B cell (primary cell): Measurements from ENCODE around the gene FTCD.

Source experiments
- EZH2 ChIP-seq: IDR thresholded peaks from 2 replicates; pipeline ENCODE4 v1.6.1; 2012; ENCODE audit warnings: borderline replicate concordance, low read depth, mild to moderate bottlenecking, moderate library complexity, low read length; ENCODE audit not compliant: insufficient read depth, poor library complexity, severe bottlenecking
- TF ChIP-seq, protein P1 (sequence below): fragments of 200-600 bp; IDR thresholded peaks from one replicate; pipeline ENCODE4 v1.8.0; 2022; ENCODE audit warnings: antibody characterized with exemption, mild to moderate bottlenecking

DNA sequence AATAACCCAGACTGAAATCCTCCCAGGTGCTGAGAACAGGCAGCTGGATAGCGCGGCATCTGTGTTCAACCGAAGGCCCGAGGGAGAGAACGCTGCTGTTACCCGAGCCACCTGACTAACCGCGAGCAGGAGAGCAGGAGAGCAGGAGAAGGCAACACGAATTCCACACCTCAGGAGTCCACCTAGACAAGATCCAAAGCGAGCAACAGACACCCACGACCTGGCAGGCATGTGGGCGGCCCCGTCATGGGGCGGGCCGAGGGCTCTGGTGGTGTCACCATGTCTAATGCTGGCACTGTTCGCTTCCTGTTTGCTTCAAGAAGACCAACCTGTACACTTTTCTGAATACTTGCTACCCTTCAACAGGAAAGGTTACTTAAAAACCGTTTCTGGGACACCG, 49.8 kb upstream of the FTCD start:
- TF ChIP-seq, protein P1, sequence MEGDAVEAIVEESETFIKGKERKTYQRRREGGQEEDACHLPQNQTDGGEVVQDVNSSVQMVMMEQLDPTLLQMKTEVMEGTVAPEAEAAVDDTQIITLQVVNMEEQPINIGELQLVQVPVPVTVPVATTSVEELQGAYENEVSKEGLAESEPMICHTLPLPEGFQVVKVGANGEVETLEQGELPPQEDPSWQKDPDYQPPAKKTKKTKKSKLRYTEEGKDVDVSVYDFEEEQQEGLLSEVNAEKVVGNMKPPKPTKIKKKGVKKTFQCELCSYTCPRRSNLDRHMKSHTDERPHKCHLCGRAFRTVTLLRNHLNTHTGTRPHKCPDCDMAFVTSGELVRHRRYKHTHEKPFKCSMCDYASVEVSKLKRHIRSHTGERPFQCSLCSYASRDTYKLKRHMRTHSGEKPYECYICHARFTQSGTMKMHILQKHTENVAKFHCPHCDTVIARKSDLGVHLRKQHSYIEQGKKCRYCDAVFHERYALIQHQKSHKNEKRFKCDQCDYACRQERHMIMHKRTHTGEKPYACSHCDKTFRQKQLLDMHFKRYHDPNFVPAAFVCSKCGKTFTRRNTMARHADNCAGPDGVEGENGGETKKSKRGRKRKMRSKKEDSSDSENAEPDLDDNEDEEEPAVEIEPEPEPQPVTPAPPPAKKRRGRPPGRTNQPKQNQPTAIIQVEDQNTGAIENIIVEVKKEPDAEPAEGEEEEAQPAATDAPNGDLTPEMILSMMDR, result no peak
- no peak for TF ChIP-seq EZH2
